ENCODE results near the gene GATAD2A. TPM values are rescaled to one million over a fixed set of nuclear protein-coding genes. Genes with fewer than 3 reads are reported as not detected.

GATAD2A gene
- total RNA-seq, 1 experiment from 2014 or later: 189 TPM

GRCh38 chr19:19510432-19510831, 105.0 kb downstream of the GATAD2A start:
- H3K79me2 ChIP-seq (ENCODE audit: insufficient read depth, low read length): no peaks in the 10 kb centered on the region
- H4K91ac ChIP-seq (ENCODE audit: insufficient read length, low read depth, low read length): no peak overlapping the region
- H2AK5ac ChIP-seq (ENCODE audit: insufficient read length, low read length): no peak overlapping the region
- H3K27me3 ChIP-seq (ENCODE audit: insufficient read depth, low read length): no peaks in the 10 kb centered on the region
- H3K27ac ChIP-seq (ENCODE audit: insufficient read length, low read depth, low read length): no peak overlapping the region
- no peak overlapping the region for H3K4me2 ChIP-seq (ENCODE audit: insufficient read depth, insufficient read length, low read length)
- no peak overlapping the region for H2BK20ac ChIP-seq (ENCODE audit: low read depth, low read length, poor library complexity, severe bottlenecking)
- no peak overlapping the region for H3K4ac ChIP-seq (ENCODE audit: low read depth, low read length)
- no peaks in the 10 kb centered on the region for H3K9me3 ChIP-seq (ENCODE audit: control insufficient read depth, low read depth, low read length)
- Mint-ChIP-seq H3K4me1 (peaks cover 3 to 13% of the 10 kb centered on the region in 2 experiments), H3K9me3 (no peaks in the 10 kb centered on the region), H3K27ac (peak overlapping the region in 2 of 3 experiments; percentile 66 to 81; a peak in 2 of 7 replicates), H3K27me3 (ENCODE audit: low read depth) (peaks cover 4% of the 10 kb centered on the region; the same call in 1 of the 2 replicates), H3K4me3 (peak overlapping the region in 1 of 2 experiments; percentile 11; a peak in 1 of 5 replicates), H3K36me3 (ENCODE audit: insufficient read depth in 1 of 3, low read depth in 3 of 3) (peaks cover 9 to 27% (median 23%) of the 10 kb centered on the region in 3 experiments; a peak in 6 of 7 replicates)
- no peak overlapping the region for H3K23ac ChIP-seq (ENCODE audit: insufficient read length, low read depth, low read length)
- H2BK120ac ChIP-seq (ENCODE audit: low read depth, low read length, poor library complexity, severe bottlenecking): no peak overlapping the region
- H3K56ac ChIP-seq (ENCODE audit: insufficient read length, low read depth, low read length): no peak overlapping the region
- no peak overlapping the region for H2BK12ac ChIP-seq (ENCODE audit: insufficient read length, low read depth, low read length)
- TF ChIP-seq CTCF (conservative IDR thresholded peaks at IDR 0.05): no peak
- H3K79me1 ChIP-seq (ENCODE audit: insufficient read depth, low read depth, low read length, poor library complexity, severe bottlenecking): no peaks in the 10 kb centered on the region
- no peak overlapping the region for H2BK5ac ChIP-seq (ENCODE audit: insufficient read length, low read length)
- H2BK15ac ChIP-seq (ENCODE audit: low read depth, low read length): no peak overlapping the region
- H3K9ac ChIP-seq (ENCODE audit: extremely low read depth, insufficient read length, low read length): no peak overlapping the region
- no peak overlapping the region for H4K8ac ChIP-seq (replicated peaks; ENCODE audit: insufficient read length, low read depth, low read length)
- H3K23me2 ChIP-seq (ENCODE audit: insufficient read length, low read depth, low read length, poor library complexity, severe bottlenecking): no peaks in the 10 kb centered on the region
- WGBS (ENCODE audit: extremely low coverage, insufficient read length, low lambda C conversion rate): no CpG with 5 or more reads among the region's 6 CpGs
- H2AFZ ChIP-seq (ENCODE audit: low read length): no peak overlapping the region
- no peaks in the 10 kb centered on the region for H3K4me1 ChIP-seq (ENCODE audit: insufficient read depth, low read length)
- no peak overlapping the region for H3K18ac ChIP-seq (ENCODE audit: insufficient read length, low read depth, low read length)
- DNase-seq: peak; percentile 74
- H3T11ph ChIP-seq (ENCODE audit: low read length): no peak overlapping the region
- no peak overlapping the region for H4K5ac ChIP-seq (ENCODE audit: insufficient read length, low read depth, low read length)
- H4K20me1 ChIP-seq (ENCODE audit: control insufficient read depth, insufficient read depth, insufficient read length): no peaks in the 10 kb centered on the region
- no peak overlapping the region for H3K14ac ChIP-seq (ENCODE audit: insufficient read depth, low read length)
